ENCODE results near the gene PRICKLE2. TPM values are rescaled to one million over a fixed set of nuclear protein-coding genes. Genes with fewer than 3 reads are reported as not detected.

The PRICKLE2 gene
- total RNA-seq, 1 donor from 2014 or later: 24.7 TPM

GRCh38 chr3:64056606-64057180, 168.6 kb downstream of the PRICKLE2 start:
- Mint-ChIP-seq H3K36me3 (ENCODE audit: unreplicated experiment) (no peaks in the 10 kb centered on the region), H3K27me3 (ENCODE audit: unreplicated experiment) (no peaks in the 10 kb centered on the region), H3K9me3 (ENCODE audit: unreplicated experiment) (no peaks in the 10 kb centered on the region), H3K27ac (ENCODE audit: unreplicated experiment) (no peak overlapping the region), H3K4me3 (ENCODE audit: unreplicated experiment) (no peak overlapping the region), H3K4me1 (ENCODE audit: unreplicated experiment) (peaks cover 14% of the 10 kb centered on the region)
- no peak for TF ChIP-seq CTCF (IDR thresholded peaks at IDR 0.05)
- DNase-seq (ENCODE audit: extremely low spot score, unreplicated experiment): no peak

- no peaks in the 10 kb centered on the region for H3K27me3 Mint-ChIP-seq (ENCODE audit: unreplicated experiment)
- H3K36me3 Mint-ChIP-seq (ENCODE audit: unreplicated experiment): no peaks in the 10 kb centered on the region
- H3K27ac Mint-ChIP-seq (ENCODE audit: unreplicated experiment): no peak overlapping the region
- TF ChIP-seq CTCF (IDR thresholded peaks at IDR 0.05): no peak
- H3K4me3 Mint-ChIP-seq (ENCODE audit: unreplicated experiment): no peak overlapping the region
- DNase-seq (ENCODE audit: extremely low spot score, unreplicated experiment): no peak
- peaks cover 11% of the 10 kb centered on the region for H3K4me1 Mint-ChIP-seq (ENCODE audit: unreplicated experiment)
- H3K9me3 Mint-ChIP-seq (ENCODE audit: unreplicated experiment): no peaks in the 10 kb centered on the region
Measured at GRCh38 chr3:64055076-64055475, 170.2 kb downstream of the PRICKLE2 start.

GRCh38 chr3:64054488-64054887, 170.8 kb downstream of the PRICKLE2 start:
- no peak for TF ChIP-seq CTCF (IDR thresholded peaks at IDR 0.05)
- Mint-ChIP-seq H3K4me3 (ENCODE audit: unreplicated experiment) (no peak overlapping the region), H3K27ac (ENCODE audit: unreplicated experiment) (no peak overlapping the region), H3K9me3 (ENCODE audit: unreplicated experiment) (no peaks in the 10 kb centered on the region), H3K27me3 (ENCODE audit: unreplicated experiment) (no peaks in the 10 kb centered on the region), H3K36me3 (ENCODE audit: unreplicated experiment) (no peaks in the 10 kb centered on the region), H3K4me1 (ENCODE audit: unreplicated experiment) (peaks cover 5% of the 10 kb centered on the region)
- no peak for DNase-seq (ENCODE audit: extremely low spot score, unreplicated experiment)

- no peaks in the 10 kb centered on the region for H3K36me3 Mint-ChIP-seq (ENCODE audit: unreplicated experiment)
- H3K4me1 Mint-ChIP-seq (ENCODE audit: unreplicated experiment): no peaks in the 10 kb centered on the region
- H3K27me3 Mint-ChIP-seq (ENCODE audit: unreplicated experiment): no peaks in the 10 kb centered on the region
- H3K9me3 Mint-ChIP-seq (ENCODE audit: unreplicated experiment): no peaks in the 10 kb centered on the region
- TF ChIP-seq CTCF (IDR thresholded peaks at IDR 0.05): no peak
- no peak overlapping the region for H3K27ac Mint-ChIP-seq (ENCODE audit: unreplicated experiment)
- no peak overlapping the region for H3K4me3 Mint-ChIP-seq (ENCODE audit: unreplicated experiment)
- no peak for DNase-seq (ENCODE audit: extremely low spot score, unreplicated experiment)
Measured at GRCh38 chr3:64053581-64053980, 171.7 kb downstream of the PRICKLE2 start.

- TF ChIP-seq CTCF (IDR thresholded peaks at IDR 0.05): no peak
- no peaks in the 10 kb centered on the region for H3K36me3 Mint-ChIP-seq (ENCODE audit: unreplicated experiment)
- no peak for DNase-seq (ENCODE audit: extremely low spot score, unreplicated experiment)
- H3K4me1 Mint-ChIP-seq (ENCODE audit: unreplicated experiment): no peaks in the 10 kb centered on the region
- H3K4me3 Mint-ChIP-seq (ENCODE audit: unreplicated experiment): no peak overlapping the region
- no peaks in the 10 kb centered on the region for H3K9me3 Mint-ChIP-seq (ENCODE audit: unreplicated experiment)
- H3K27me3 Mint-ChIP-seq (ENCODE audit: unreplicated experiment): no peaks in the 10 kb centered on the region
- no peak overlapping the region for H3K27ac Mint-ChIP-seq (ENCODE audit: unreplicated experiment)
Measured at GRCh38 chr3:64053117-64053516, 172.1 kb downstream of the PRICKLE2 start.
